NCI-H1417 treated with DMSO at 0.1 percent for 48 hours (cell line): ENCODE results near the gene PGS1.

Source experiments
- DNase-seq: peaks from one replicate; lab custom pipeline; 2025; lab: John Stamatoyannopoulos, UW

Gene PGS1

GRCh38 chr17:78365561-78366108, 12.8 kb upstream of the PGS1 start:
- DNase-seq, result no peak

- no peak for DNase-seq
Observed at GRCh38 chr17:78366109-78366848, 12.2 kb upstream of the PGS1 start.

GRCh38 chr17:78367193-78367592, 11.3 kb upstream of the PGS1 start:
- no peak for DNase-seq

GRCh38 chr17:78368348-78368747, 10.1 kb upstream of the PGS1 start:
- DNase-seq, result no peak

GRCh38 chr17:78368854-78369495, 9.5 kb upstream of the PGS1 start:
- no peak for DNase-seq

- DNase-seq, result no peak
Observed at GRCh38 chr17:78369791-78370381, 8.6 kb upstream of the PGS1 start.

GRCh38 chr17:78371056-78371455, 7.4 kb upstream of the PGS1 start:
- DNase-seq, result no peak

GRCh38 chr17:78372841-78373240, 5.6 kb upstream of the PGS1 start:
- no peak for DNase-seq

GRCh38 chr17:78374189-78374588, 4.3 kb upstream of the PGS1 start:
- DNase-seq, result no peak

- no peak for DNase-seq
Observed at GRCh38 chr17:78374631-78375274, 3.7 kb upstream of the PGS1 start.

- DNase-seq, result no peak
Observed at GRCh38 chr17:78375401-78376151, 2.9 kb upstream of the PGS1 start.

GRCh38 chr17:78376161-78376560, 2.3 kb upstream of the PGS1 start:
- no peak for DNase-seq

GRCh38 chr17:78377858-78378224, 608 bp upstream of the PGS1 start:
- no peak for DNase-seq

- DNase-seq, result no peak
Observed at GRCh38 chr17:78379131-78379491, 662 bp downstream of the PGS1 start.

- DNase-seq, result no peak
Observed at GRCh38 chr17:78380370-78380769, 1.9 kb downstream of the PGS1 start.

- no peak for DNase-seq
Observed at GRCh38 chr17:78381601-78382232, 3.3 kb downstream of the PGS1 start.

- DNase-seq, result no peak
Observed at GRCh38 chr17:78383725-78384471, 5.4 kb downstream of the PGS1 start.

- no peak for DNase-seq
Observed at GRCh38 chr17:78384479-78385175, 6.2 kb downstream of the PGS1 start.

GRCh38 chr17:78387977-78388941, 9.8 kb downstream of the PGS1 start:
- no peak for DNase-seq
